MM.1S (cell line): ENCODE measurements around the gene GARNL3.

ENCODE experiments used
- DNase-seq: peaks from one replicate; pipeline ENCODE4 v3.0.0-alpha.2; 2015
- H2AFZ ChIP-seq: fragments of 300-600 bp; sonication (generic); 2 replicates; pipeline ENCODE4 v1.6.0; 2016; ENCODE audit warnings: antibody characterized with exemption, low read length
- H3F3A ChIP-seq: fragments of 300-600 bp; sonication (generic); 2 replicates; pipeline ENCODE4 v1.6.1; 2016; ENCODE audit warnings: mild to moderate bottlenecking, antibody characterized with exemption, low read length, moderate library complexity, mixed read lengths; ENCODE audit not compliant: insufficient read depth
- H3K27ac ChIP-seq: fragments of 300-600 bp; sonication (generic); 2 replicates; pipeline ENCODE4 v1.5.1; 2016; ENCODE audit warnings: mild to moderate bottlenecking, low read length
- H3K27me3 ChIP-seq: fragments of 300-600 bp; sonication (generic); replicated peaks from 2 replicates; pipeline ENCODE4 v1.6.0; 2016; ENCODE audit warnings: low read length; ENCODE audit not compliant: insufficient read depth
- H3K36me3 ChIP-seq: fragments of 300-600 bp; sonication (generic); replicated peaks from 2 replicates; pipeline ENCODE4 v1.6.1; 2016; ENCODE audit warnings: mild to moderate bottlenecking, low read length, mixed read lengths; ENCODE audit not compliant: insufficient read depth
- H3K4me1 ChIP-seq: fragments of 300-600 bp; sonication (generic); 2 replicates; pipeline ENCODE4 v1.6.1; 2016; ENCODE audit warnings: low read length, mixed read lengths
- H3K4me2 ChIP-seq: fragments of 300-600 bp; sonication (generic); 2 replicates; pipeline ENCODE4 v1.6.0; 2016; ENCODE audit warnings: low read depth, low read length
- H3K4me3 ChIP-seq: fragments of 300-600 bp; sonication (generic); 2 replicates; pipeline ENCODE4 v1.5.1; 2016; ENCODE audit warnings: low read length, mixed read lengths
- H3K79me2 ChIP-seq: fragments of 300-600 bp; sonication (generic); 2 replicates; pipeline ENCODE4 v1.6.1; 2016; ENCODE audit warnings: mixed run types, low read length, mixed read lengths
- H3K9ac ChIP-seq: fragments of 300-600 bp; sonication (generic); 2 replicates; pipeline ENCODE4 v1.6.1; 2016; ENCODE audit warnings: low read length, mixed read lengths
- H3K9me2 ChIP-seq: fragments of 300-600 bp; sonication (generic); replicated peaks from 2 replicates; pipeline ENCODE4 v1.6.1; 2016; ENCODE audit warnings: mild to moderate bottlenecking, low read length, mixed read lengths; ENCODE audit not compliant: insufficient read depth
- H3K9me3 ChIP-seq: fragments of 300-600 bp; sonication (generic); replicated peaks from 2 replicates; pipeline ENCODE4 v1.6.1; 2016; ENCODE audit warnings: mild to moderate bottlenecking, low read length, mixed read lengths; ENCODE audit not compliant: insufficient read depth
- H4K20me1 ChIP-seq: fragments of 300-600 bp; sonication (generic); 2 replicates; pipeline ENCODE4 v1.6.1; 2016; ENCODE audit warnings: mild to moderate bottlenecking, low read length, moderate library complexity, mixed read lengths; ENCODE audit not compliant: insufficient read depth
- EZH2 ChIP-seq: fragments of 300-600 bp; sonication (generic); optimal IDR thresholded peaks from 2 replicates; pipeline ENCODE3; 2017; ENCODE audit warnings: low read depth, mild to moderate bottlenecking, antibody characterized with exemption, low read length, mixed read lengths
- EZH2phosphoT487 ChIP-seq: fragments of 300-600 bp; sonication (generic); IDR thresholded peaks from 2 replicates; pipeline ENCODE4 v1.6.1; 2018; ENCODE audit warnings: antibody characterized with exemption, low read length
- TF ChIP-seq, protein P1 (sequence below): fragments of 300-600 bp; sonication (generic); IDR thresholded peaks from 2 replicates; pipeline ENCODE4 v1.5.1; 2016; ENCODE audit warnings: antibody characterized with exemption, low read length, mixed read lengths

GARNL3 gene

DNA sequence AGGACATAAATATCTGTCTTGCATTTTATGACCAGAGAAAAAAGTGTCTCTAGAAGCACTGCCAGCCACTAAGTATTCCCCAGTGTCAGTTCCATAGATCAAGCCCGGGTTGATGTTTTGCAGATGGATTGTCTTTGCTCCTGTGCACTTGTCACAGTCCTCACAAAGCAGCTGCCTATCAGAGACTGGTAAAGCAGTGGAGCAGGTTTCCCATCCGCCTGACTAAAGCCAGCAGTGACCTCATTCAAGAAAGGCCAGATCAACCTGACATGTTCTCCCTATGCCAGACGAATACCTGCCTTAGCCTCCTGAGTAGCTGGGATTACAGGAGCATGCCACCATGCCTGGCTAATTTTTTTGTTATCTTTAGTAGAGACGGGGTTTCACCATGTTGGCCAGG, 26.8 kb upstream of the GARNL3 start:
- no peaks in the 10 kb centered on the region for H3K9me3 ChIP-seq
- no peaks in the 10 kb centered on the region for H3K27me3 ChIP-seq
- H2AFZ ChIP-seq, result no peak overlapping the region
- no peaks in the 10 kb centered on the region for H3K9me2 ChIP-seq
- no peak overlapping the region for H3K27ac ChIP-seq
- H3K9ac ChIP-seq, result no peak overlapping the region
- H3K4me1 ChIP-seq, result no peaks in the 10 kb centered on the region
- no peaks in the 10 kb centered on the region for H3K79me2 ChIP-seq
- no peak overlapping the region for H3K4me2 ChIP-seq
- no peaks in the 10 kb centered on the region for H4K20me1 ChIP-seq
- TF ChIP-seq, protein P1, sequence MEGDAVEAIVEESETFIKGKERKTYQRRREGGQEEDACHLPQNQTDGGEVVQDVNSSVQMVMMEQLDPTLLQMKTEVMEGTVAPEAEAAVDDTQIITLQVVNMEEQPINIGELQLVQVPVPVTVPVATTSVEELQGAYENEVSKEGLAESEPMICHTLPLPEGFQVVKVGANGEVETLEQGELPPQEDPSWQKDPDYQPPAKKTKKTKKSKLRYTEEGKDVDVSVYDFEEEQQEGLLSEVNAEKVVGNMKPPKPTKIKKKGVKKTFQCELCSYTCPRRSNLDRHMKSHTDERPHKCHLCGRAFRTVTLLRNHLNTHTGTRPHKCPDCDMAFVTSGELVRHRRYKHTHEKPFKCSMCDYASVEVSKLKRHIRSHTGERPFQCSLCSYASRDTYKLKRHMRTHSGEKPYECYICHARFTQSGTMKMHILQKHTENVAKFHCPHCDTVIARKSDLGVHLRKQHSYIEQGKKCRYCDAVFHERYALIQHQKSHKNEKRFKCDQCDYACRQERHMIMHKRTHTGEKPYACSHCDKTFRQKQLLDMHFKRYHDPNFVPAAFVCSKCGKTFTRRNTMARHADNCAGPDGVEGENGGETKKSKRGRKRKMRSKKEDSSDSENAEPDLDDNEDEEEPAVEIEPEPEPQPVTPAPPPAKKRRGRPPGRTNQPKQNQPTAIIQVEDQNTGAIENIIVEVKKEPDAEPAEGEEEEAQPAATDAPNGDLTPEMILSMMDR, result no peak
- TF ChIP-seq EZH2, result no peak
- TF ChIP-seq EZH2phosphoT487, result no peak
- H3K4me3 ChIP-seq, result no peak overlapping the region
- H3F3A ChIP-seq, result no peaks in the 10 kb centered on the region
- no peak for DNase-seq
- no peaks in the 10 kb centered on the region for H3K36me3 ChIP-seq

DNA sequence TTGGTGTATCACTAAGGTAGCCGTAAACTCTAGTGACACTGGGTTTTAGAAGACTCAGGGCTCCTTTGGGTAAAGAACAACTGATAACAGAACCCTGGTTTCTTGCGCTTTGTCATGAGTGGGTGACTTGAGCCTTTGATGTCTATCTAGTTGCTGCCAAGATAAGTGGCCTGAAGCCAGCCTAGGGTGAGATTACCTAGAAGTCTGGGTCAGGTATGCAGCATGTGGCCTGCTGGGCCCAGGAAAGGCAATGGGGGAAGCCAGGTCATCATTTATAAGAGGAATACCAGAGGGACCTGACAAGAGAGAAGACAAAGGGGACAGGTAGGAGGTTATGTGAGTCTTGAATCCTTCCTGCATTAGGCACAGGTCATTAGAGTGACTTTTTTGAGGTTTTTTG, 23.2 kb upstream of the GARNL3 start:
- Histone ChIP-seq H3K9me2 (no peaks in the 10 kb centered on the region), H3K27ac (no peak overlapping the region), H4K20me1 (no peaks in the 10 kb centered on the region), H3K4me3 (no peak overlapping the region), H3K27me3 (no peaks in the 10 kb centered on the region), H2AFZ (no peak overlapping the region), H3K4me2 (no peak overlapping the region), H3K79me2 (no peaks in the 10 kb centered on the region), H3K9me3 (no peaks in the 10 kb centered on the region), H3K9ac (no peak overlapping the region), H3K36me3 (no peaks in the 10 kb centered on the region), H3F3A (no peaks in the 10 kb centered on the region), H3K4me1 (peaks cover 4% of the 10 kb centered on the region; the same call in 1 of the 2 replicates)
- DNase-seq, result no peak
- TF ChIP-seq, protein P1, result no peak
- no peak for TF ChIP-seq EZH2
- TF ChIP-seq EZH2phosphoT487, result no peak

DNA sequence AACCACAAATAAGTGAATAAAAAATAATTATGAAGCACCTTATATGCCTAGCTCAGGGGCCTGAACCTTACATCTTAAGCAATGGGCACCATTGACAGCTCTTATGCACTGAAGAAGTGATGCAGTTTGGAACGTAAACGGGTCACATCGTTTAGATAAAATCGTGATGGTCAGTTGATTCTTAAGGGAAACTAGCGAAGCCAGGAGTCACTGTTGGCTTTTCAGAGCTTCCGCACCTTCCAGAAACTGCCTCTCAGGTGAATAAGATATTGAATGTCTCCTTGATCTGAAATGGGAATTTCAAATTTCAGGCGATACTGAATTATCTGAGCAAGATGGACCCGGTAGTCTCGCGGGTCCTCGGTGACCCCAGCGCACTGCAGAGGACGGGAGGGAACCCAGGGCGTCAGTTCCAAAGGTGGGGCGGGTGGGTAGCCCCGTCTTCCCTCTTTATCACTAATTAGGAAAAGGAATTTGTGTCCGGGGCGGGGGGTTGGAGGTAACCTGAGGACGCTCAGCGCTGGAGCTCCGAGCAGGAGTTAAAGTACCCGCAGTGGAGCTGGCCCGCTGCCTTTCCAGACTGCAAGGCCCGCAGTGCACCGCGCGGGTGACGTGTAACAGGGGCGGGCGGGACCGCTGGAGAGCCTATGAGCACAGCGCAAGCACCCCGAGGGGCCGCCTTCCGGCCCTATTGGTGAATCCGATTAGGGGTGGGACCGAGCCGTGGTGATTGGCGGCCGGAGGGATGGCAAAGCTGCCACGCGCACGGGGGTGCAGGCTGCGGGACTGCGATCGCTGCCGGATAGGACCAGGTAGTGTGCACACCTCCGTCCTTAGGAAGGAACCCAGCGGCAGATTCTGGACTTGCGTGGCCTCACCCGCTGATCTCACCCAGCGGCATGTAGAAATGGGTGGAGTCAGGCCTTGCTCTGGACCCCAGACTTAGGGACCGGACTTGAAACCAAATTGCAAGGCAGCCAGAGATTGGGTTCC, 19.7 kb upstream of the GARNL3 start:
- no peaks in the 10 kb centered on the region for H3K27me3 ChIP-seq
- peak overlapping the region; percentile 9; the same call in 1 of the 2 replicates for H3K9ac ChIP-seq

More for the DNA sequence above, 19.7 kb upstream of the GARNL3 start:
- H3F3A ChIP-seq, result no peaks in the 10 kb centered on the region
- no peaks in the 10 kb centered on the region for H3K36me3 ChIP-seq
- H2AFZ ChIP-seq, result peak overlapping the region; percentile 92
- no peak overlapping the region for H3K27ac ChIP-seq
- peak; percentile 98 for DNase-seq
- no peaks in the 10 kb centered on the region for H3K9me2 ChIP-seq
- peaks cover 4% of the 10 kb centered on the region; the same call in 1 of the 2 replicates for H3K4me1 ChIP-seq
- H3K9me3 ChIP-seq, result no peaks in the 10 kb centered on the region
- H4K20me1 ChIP-seq, result no peaks in the 10 kb centered on the region
- peak overlapping the region; percentile 68 for H3K4me3 ChIP-seq
- H3K4me2 ChIP-seq, result peak overlapping the region; percentile 94
- no peaks in the 10 kb centered on the region for H3K79me2 ChIP-seq
- TF ChIP-seq EZH2phosphoT487 (no peak), EZH2 (no peak)
- TF ChIP-seq, protein P1, result no peak
